IMR-90 (cell line): ENCODE data around the gene ASAP2.

Experiments
- CEBPB ChIP-seq: IDR thresholded peaks from 2 replicates; pipeline ENCODE4 v1.6.1; 2012; ENCODE audit warnings: low read depth, low read length, improper control_type of control experiment
- CHD1 ChIP-seq: IDR thresholded peaks from 2 replicates; pipeline ENCODE4 v1.6.1; 2012; ENCODE audit warnings: low read depth, low read length, improper control_type of control experiment
- CTCF ChIP-seq: conservative IDR thresholded peaks from 2 replicates; pipeline ENCODE4 v1.5.1; 2012; ENCODE audit warnings: mild to moderate bottlenecking, low read depth, low read length, improper control_type of control experiment
- ELK1 ChIP-seq: fragments of 150-350 bp; IDR thresholded peaks from 2 replicates; pipeline ENCODE4 v1.6.1; 2016; ENCODE audit warnings: low read depth, mild to moderate bottlenecking, low read length, moderate library complexity, borderline replicate concordance
- FOS ChIP-seq: fragments of 150-350 bp; IDR thresholded peaks from 2 replicates; pipeline ENCODE4 v1.6.1; 2016; ENCODE audit warnings: low read depth, low read length
- MAFK ChIP-seq: IDR thresholded peaks from 2 replicates; pipeline ENCODE4 v1.6.1; 2012; ENCODE audit warnings: low read depth, low read length, improper control_type of control experiment
- POLR2A ChIP-seq: IDR thresholded peaks from 2 replicates; pipeline ENCODE4 v1.6.1; 2012; ENCODE audit warnings: mild to moderate bottlenecking, low read depth, low read length
- RCOR1 ChIP-seq: IDR thresholded peaks from 2 replicates; pipeline ENCODE4 v1.6.1; 2012; ENCODE audit warnings: mild to moderate bottlenecking, low read length, improper control_type of control experiment; ENCODE audit not compliant: insufficient replicate concordance
- RFX5 ChIP-seq: IDR thresholded peaks from 2 replicates; pipeline ENCODE4 v1.8.0; 2012; ENCODE audit warnings: low read depth, mild to moderate bottlenecking, low read length, moderate library complexity
- SMC3 ChIP-seq: fragments of 150-350 bp; IDR thresholded peaks from 2 replicates; pipeline ENCODE4 v1.6.1; 2016; ENCODE audit warnings: low read depth, mild to moderate bottlenecking, antibody characterized with exemption, low read length, moderate library complexity

GRCh38 chr2:9297156-9297555, 90.5 kb downstream of the ASAP2 start:
- TF ChIP-seq RCOR1 (no peak), CTCF (no peak), RFX5 (no peak), MAFK (no peak), POLR2A (no peak), CHD1 (no peak), ELK1 (no peak), FOS (no peak), SMC3 (no peak), CEBPB (no peak)
